PC-9 (cell line): ENCODE results near the gene DUSP16. TPM values are rescaled to one million over a fixed set of nuclear protein-coding genes. Genes with fewer than 3 reads are reported as not detected.

Source experiments
- BruUV-seq: library from RNA; stranded (reverse); fragments of 400-500 nt; replicated peaks from 2 replicates; lab custom pipeline; 2021; lab: Mats Ljungman, UMichigan
- CTCF ChIA-PET: fragments of 300-600 bp; sonication (Branson Sonifier 250); formaldehyde crosslinking; loops from one replicate; lab custom pipeline; 2022; ENCODE audit warnings: antibody characterized with exemption; lab: Charles Lee
- POLR2A ChIA-PET: fragments of 300-600 bp; sonication (Branson Sonifier 250); formaldehyde crosslinking; loops from one replicate; lab custom pipeline; 2022; ENCODE audit warnings: antibody characterized with exemption; ENCODE audit not compliant: unreplicated experiment; lab: Charles Lee
- DNase-seq, 2 experiments: peaks; one replicate each; pipeline versions ENCODE4 v3.0.0 to v3.0.0-alpha.2; 2015 to 2022; ENCODE audit warnings: mixed read lengths in 1 of 2
- H2AFZ ChIP-seq: fragments of 200-600 bp; sonication (generic); 2 replicates; pipeline ENCODE4 v1.8.1; 2017; ENCODE audit warnings: antibody characterized with exemption
- H3F3A ChIP-seq: fragments of 200-600 bp; sonication (generic); 2 replicates; pipeline ENCODE4 v1.8.1; 2017; ENCODE audit warnings: antibody characterized with exemption, mild to moderate bottlenecking, low read depth; ENCODE audit not compliant: insufficient read depth
- H3K27ac ChIP-seq: fragments of 200-600 bp; sonication (generic); 2 replicates; pipeline ENCODE4 v1.6.1; 2016; ENCODE audit warnings: mixed run types
- H3K27me3 ChIP-seq: fragments of 200-600 bp; sonication (generic); 2 replicates; pipeline ENCODE4 v1.6.1; 2016; ENCODE audit warnings: low read depth, mixed run types; ENCODE audit not compliant: insufficient read depth
- H3K36me3 ChIP-seq: fragments of 200-600 bp; sonication (generic); 2 replicates; pipeline ENCODE4 v1.6.1; 2016; ENCODE audit warnings: low read depth, mixed run types
- H3K4me1 ChIP-seq: fragments of 200-600 bp; sonication (generic); replicated peaks from 2 replicates; pipeline ENCODE4 v1.6.1; 2016; ENCODE audit warnings: mixed run types; ENCODE audit not compliant: insufficient read depth
- H3K4me2 ChIP-seq: fragments of 200-600 bp; sonication (generic); 2 replicates; pipeline ENCODE4 v1.6.1; 2017; ENCODE audit warnings: mixed run types
- H3K4me3 ChIP-seq: fragments of 200-600 bp; sonication (generic); 2 replicates; pipeline ENCODE4 v1.6.1; 2016; ENCODE audit warnings: mixed run types
- H3K79me2 ChIP-seq: fragments of 200-600 bp; sonication (generic); 2 replicates; pipeline ENCODE4 v1.6.1; 2017; ENCODE audit warnings: low read depth, mixed run types
- H3K9me2 ChIP-seq: fragments of 200-600 bp; sonication (generic); 2 replicates; pipeline ENCODE4 v1.8.1; 2017; ENCODE audit warnings: mild to moderate bottlenecking; ENCODE audit not compliant: insufficient read depth
- H3K9me3 ChIP-seq: fragments of 200-600 bp; sonication (generic); 2 replicates; pipeline ENCODE4 v1.8.1; 2016; ENCODE audit warnings: low read depth; ENCODE audit not compliant: insufficient read depth
- H4K20me1 ChIP-seq: fragments of 200-600 bp; sonication (generic); 2 replicates; pipeline ENCODE4 v1.8.1; 2017; ENCODE audit not compliant: insufficient read depth
- EZH2 ChIP-seq: fragments of 200-600 bp; sonication (generic); IDR thresholded peaks from 2 replicates; pipeline ENCODE4 v1.8.0; 2017; ENCODE audit warnings: antibody characterized with exemption, low read depth
- intact Hi-C: fragments of 100-400 bp; cut with micrococcal nuclease; formaldehyde crosslinking; loops from one replicate; pipeline ENCODE4 v1.10.0; 2022; ENCODE audit not compliant: unreplicated experiment
- total RNA-seq: library from RNA; stranded (reverse); gene quantifications from 2 replicates; pipeline ENCODE4 v1.2.3, GENCODE V29; 2021
- TF ChIP-seq, protein P1 (sequence below): fragments of 200-600 bp; sonication (generic); conservative IDR thresholded peaks from 2 replicates; pipeline ENCODE4 v1.6.1; 2017; ENCODE audit warnings: mixed run types, antibody characterized with exemption, mild to moderate bottlenecking, moderate library complexity

The DUSP16 gene
- total RNA-seq, 1 experiment from 2014 or later, result 24.8 TPM

DNA sequence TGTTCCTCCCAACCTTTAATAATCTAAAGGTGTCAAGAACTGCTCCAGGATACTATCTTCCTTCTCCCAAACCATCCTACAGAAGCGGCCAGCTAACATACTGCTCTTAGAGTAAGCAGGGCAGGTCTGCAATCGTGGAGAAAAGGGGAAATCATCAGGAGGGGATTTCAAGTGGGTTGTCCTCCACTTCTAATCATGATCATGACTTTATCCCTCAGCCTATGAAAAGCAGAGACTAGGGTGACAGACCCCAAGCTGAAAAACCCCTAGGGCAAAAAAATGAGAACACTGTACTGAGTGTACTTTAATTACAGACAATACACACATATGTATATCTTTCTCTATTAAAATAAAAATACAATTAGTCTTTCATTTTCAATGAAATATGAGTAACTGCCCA is 13.9 kb downstream of the DUSP16 start:
- no peaks in the 10 kb centered on the region for H4K20me1 ChIP-seq
- H3K4me2 ChIP-seq, result no peak overlapping the region
- H3K4me1 ChIP-seq, result no peaks in the 10 kb centered on the region
- H3K27ac ChIP-seq, result no peak overlapping the region
- no peak for DNase-seq
- no peaks in the 10 kb centered on the region for H3K79me2 ChIP-seq
- no peaks in the 10 kb centered on the region for H3K9me2 ChIP-seq
- no peaks in the 10 kb centered on the region for H3F3A ChIP-seq
- H3K27me3 ChIP-seq, result no peaks in the 10 kb centered on the region
- ChIA-PET POLR2A (no interaction called here), CTCF (no interaction called here)
- BruUV-seq, result no TSS peak
- no peak for TF ChIP-seq EZH2
- TF ChIP-seq, protein P1, sequence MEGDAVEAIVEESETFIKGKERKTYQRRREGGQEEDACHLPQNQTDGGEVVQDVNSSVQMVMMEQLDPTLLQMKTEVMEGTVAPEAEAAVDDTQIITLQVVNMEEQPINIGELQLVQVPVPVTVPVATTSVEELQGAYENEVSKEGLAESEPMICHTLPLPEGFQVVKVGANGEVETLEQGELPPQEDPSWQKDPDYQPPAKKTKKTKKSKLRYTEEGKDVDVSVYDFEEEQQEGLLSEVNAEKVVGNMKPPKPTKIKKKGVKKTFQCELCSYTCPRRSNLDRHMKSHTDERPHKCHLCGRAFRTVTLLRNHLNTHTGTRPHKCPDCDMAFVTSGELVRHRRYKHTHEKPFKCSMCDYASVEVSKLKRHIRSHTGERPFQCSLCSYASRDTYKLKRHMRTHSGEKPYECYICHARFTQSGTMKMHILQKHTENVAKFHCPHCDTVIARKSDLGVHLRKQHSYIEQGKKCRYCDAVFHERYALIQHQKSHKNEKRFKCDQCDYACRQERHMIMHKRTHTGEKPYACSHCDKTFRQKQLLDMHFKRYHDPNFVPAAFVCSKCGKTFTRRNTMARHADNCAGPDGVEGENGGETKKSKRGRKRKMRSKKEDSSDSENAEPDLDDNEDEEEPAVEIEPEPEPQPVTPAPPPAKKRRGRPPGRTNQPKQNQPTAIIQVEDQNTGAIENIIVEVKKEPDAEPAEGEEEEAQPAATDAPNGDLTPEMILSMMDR, result no peak
- no peak overlapping the region for H2AFZ ChIP-seq
- no peaks in the 10 kb centered on the region for H3K36me3 ChIP-seq
- intact Hi-C loops, result no loop called here
- no peak overlapping the region for H3K4me3 ChIP-seq
- H3K9me3 ChIP-seq, result no peaks in the 10 kb centered on the region

- no TSS peak for BruUV-seq
- DNase-seq, result no peak
- H4K20me1 ChIP-seq, result no peaks in the 10 kb centered on the region
- intact Hi-C loops, result no loop called here
- no peaks in the 10 kb centered on the region for H3K9me2 ChIP-seq
- no peaks in the 10 kb centered on the region for H3K79me2 ChIP-seq
- no peaks in the 10 kb centered on the region for H3K4me1 ChIP-seq
- TF ChIP-seq EZH2, result no peak
- TF ChIP-seq, protein P1, result no peak
- ChIA-PET CTCF (no interaction called here), POLR2A (no interaction called here)
- no peak overlapping the region for H3K4me2 ChIP-seq
- H3K9me3 ChIP-seq, result no peaks in the 10 kb centered on the region
- no peaks in the 10 kb centered on the region for H3K27me3 ChIP-seq
- no peaks in the 10 kb centered on the region for H3F3A ChIP-seq
- H3K27ac ChIP-seq, result no peak overlapping the region
- no peaks in the 10 kb centered on the region for H3K36me3 ChIP-seq
- no peak overlapping the region for H3K4me3 ChIP-seq
- no peak overlapping the region for H2AFZ ChIP-seq
Observed at GRCh38 chr12:12546314-12546772, 16.3 kb downstream of the DUSP16 start.

GRCh38 chr12:12543959-12544358 is 18.7 kb downstream of the DUSP16 start:
- Histone ChIP-seq H3K36me3 (no peaks in the 10 kb centered on the region), H3K27me3 (no peaks in the 10 kb centered on the region), H3K9me2 (no peaks in the 10 kb centered on the region), H3K4me3 (no peak overlapping the region), H2AFZ (no peak overlapping the region), H3K9me3 (no peaks in the 10 kb centered on the region), H3K27ac (no peak overlapping the region), H3F3A (no peaks in the 10 kb centered on the region), H4K20me1 (no peaks in the 10 kb centered on the region), H3K4me2 (no peak overlapping the region), H3K79me2 (no peaks in the 10 kb centered on the region), H3K4me1 (no peaks in the 10 kb centered on the region)
- POLR2A ChIA-PET, result interaction anchor here (0.5 kb wide), 1 partner anchor 187 kb away, joined by 3 read pairs; no protein-coding TSS in a partner anchor
- BruUV-seq, result no TSS peak
- CTCF ChIA-PET, result interaction anchor here (0.6 kb wide), 1 partner anchor 193 kb away, joined by 7 read pairs; no protein-coding TSS in a partner anchor
- no peak for TF ChIP-seq EZH2
- TF ChIP-seq, protein P1, result no peak
- intact Hi-C loops, result no loop called here
- DNase-seq, result no peak
